ENCODE measurements around the gene BSN.

BSN gene

DNA sequence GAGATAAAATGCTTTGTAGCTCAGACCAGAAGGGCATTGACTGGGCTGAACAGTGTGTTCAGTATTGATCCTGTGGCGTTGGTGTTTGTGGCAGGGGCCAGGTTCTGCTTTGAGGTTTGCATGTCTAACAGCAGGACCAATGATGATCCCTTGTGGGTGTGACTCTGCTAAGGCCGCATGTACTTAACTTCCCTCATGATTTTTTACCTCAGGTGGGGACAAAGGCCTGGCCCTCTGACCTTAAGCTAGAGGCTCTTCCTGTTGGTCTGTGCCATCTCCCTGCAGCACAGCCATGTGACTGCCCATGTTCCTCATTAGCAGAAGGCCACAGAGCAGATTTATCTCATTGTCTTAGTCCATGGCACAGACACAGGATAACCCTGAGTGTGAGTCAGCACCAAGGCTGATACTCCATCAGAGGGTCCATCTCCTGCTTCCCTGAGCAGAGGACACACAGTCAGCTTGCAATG lies 34.3 kb upstream of the BSN start:
- no peaks in the 10 kb centered on the region for H3K27me3 ChIP-seq (ENCODE audit: control insufficient read depth, insufficient read depth, low read length, poor library complexity, severe bottlenecking)
- peak overlapping the region; percentile 3 for H3K27ac ChIP-seq (ENCODE audit: insufficient read depth, low read depth, low read length, poor library complexity, severe bottlenecking)
- peaks cover 15% of the 10 kb centered on the region for H3K36me3 ChIP-seq (ENCODE audit: control insufficient read depth, insufficient read depth, low read length)

DNA sequence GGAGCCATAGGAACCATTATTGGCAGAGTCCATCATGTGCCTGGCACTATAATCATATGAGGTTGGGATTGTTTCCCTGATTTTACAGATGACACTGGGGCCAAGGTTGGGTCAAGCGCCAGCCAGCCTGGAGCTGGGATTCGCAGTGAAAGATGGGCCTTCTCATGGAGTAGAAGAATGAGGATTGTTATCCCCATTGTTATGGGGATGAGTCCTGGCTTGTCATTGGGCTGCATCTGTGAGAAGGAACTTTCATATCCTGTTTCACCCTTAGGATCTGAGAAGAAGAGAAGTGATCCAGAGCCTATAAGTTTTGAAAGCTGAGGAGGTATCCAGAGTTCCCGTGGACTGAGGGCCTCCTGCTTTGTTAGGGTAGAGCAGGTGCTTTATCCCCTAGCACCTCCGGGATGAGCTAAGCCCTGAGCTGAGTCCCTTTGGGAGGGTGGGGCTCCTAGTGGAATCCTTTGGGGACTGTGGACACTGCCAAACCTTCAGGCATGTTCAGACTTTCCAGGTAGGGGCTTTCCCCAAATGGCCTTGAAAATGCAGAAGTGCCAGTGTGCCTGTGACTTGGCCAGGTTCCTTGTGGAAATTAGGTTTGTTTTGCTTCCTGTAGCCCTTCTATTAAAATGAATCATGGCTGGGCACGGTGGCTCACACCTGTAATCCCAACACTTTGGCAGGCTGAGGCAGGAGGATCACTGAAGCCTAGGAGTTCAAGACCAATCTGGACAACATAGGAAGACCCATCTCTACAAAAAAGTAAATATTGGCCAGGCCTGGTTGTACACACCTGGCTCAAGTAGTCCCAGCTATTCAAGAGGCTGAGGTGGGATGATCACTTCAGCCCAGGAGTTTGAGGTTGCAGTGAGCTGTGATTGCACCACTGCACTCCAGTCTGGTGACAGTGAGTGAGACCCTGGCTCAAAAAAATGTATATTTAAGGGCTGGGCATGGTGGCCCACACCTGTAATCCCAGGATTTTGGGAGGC lies 30.2 kb upstream of the BSN start:
- Histone ChIP-seq H3K9me3 (ENCODE audit: control insufficient read depth, low read length) (no peaks in the 10 kb centered on the region), H3K4me1 (ENCODE audit: control insufficient read depth, insufficient read depth, low read length) (peaks cover 10% of the 10 kb centered on the region), H3K4me3 (ENCODE audit: insufficient read depth, low read depth, low read length) (no peak overlapping the region), H3K27me3 (ENCODE audit: control insufficient read depth, insufficient read depth, low read length, poor library complexity, severe bottlenecking) (no peaks in the 10 kb centered on the region), H3K36me3 (ENCODE audit: control insufficient read depth, insufficient read depth, low read length) (peaks cover 5% of the 10 kb centered on the region), H3K27ac (ENCODE audit: insufficient read depth, low read depth, low read length, poor library complexity, severe bottlenecking) (no peak overlapping the region)
- WGBS, 2 experiments = 92 to 95% methylated on average over 5 of the region's 5 CpGs

More for the DNA sequence above, 34.3 kb upstream of the BSN start:
- WGBS, 2 experiments = 86 to 91% methylated on average over 2 of the region's 2 CpGs
- H3K4me1 ChIP-seq (ENCODE audit: control insufficient read depth, insufficient read depth, low read length) = peaks cover 13% of the 10 kb centered on the region
- H3K9me3 ChIP-seq (ENCODE audit: control insufficient read depth, low read length) = no peaks in the 10 kb centered on the region
- no peak overlapping the region for H3K4me3 ChIP-seq (ENCODE audit: insufficient read depth, low read depth, low read length)

DNA sequence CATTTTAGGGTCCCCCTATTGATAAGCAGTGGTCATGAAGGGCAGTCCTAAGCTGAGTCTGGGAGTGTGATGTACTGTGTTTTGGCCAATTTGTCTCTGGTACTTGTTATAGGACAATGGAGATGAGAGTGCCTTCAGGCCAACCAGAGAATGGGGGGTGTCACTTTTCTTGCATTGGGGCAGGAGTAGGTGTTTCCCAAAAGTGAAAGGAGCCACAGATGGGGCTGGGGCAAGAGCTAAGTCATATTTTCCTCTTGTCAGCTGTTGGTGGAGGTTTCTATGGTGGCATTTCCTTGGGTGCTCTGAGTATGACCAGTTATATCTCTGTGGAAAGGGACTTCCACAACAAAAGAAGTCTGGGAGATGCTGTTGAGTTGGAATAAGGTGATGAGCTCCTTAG lies 24.7 kb upstream of the BSN start:
- Histone ChIP-seq H3K27me3 (ENCODE audit: control insufficient read depth, insufficient read depth, low read length, poor library complexity, severe bottlenecking) (no peaks in the 10 kb centered on the region), H3K27ac (ENCODE audit: insufficient read depth, low read depth, low read length, poor library complexity, severe bottlenecking) (no peak overlapping the region), H3K4me3 (ENCODE audit: insufficient read depth, low read depth, low read length) (no peak overlapping the region), H3K4me1 (ENCODE audit: control insufficient read depth, insufficient read depth, low read length) (peaks cover 9% of the 10 kb centered on the region), H3K9me3 (ENCODE audit: control insufficient read depth, low read length) (no peaks in the 10 kb centered on the region), H3K36me3 (ENCODE audit: control insufficient read depth, insufficient read depth, low read length) (peaks cover 21% of the 10 kb centered on the region)

DNA sequence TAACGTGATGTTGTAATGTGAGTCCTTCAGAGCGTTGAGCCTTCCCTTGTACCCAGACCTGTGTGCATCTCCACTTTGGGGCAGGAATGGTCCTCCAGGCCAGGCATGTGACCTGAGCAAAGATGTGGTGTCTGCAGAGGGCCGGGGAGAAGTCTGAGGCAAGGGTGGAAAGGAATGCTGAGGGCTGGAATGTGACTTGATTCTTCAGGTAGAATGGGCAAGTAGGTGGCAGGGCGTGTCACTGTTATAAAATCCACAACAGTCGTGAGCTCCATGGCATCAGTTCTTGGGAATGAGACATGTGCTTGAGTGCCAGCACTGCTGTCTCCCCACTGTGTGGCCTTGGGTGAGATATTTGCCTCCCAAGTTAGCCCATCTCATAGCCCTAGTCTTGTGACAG lies 24.0 kb upstream of the BSN start:
- Histone ChIP-seq H3K27ac (ENCODE audit: insufficient read depth, low read depth, low read length, poor library complexity, severe bottlenecking) (no peak overlapping the region), H3K4me3 (ENCODE audit: insufficient read depth, low read depth, low read length) (no peak overlapping the region), H3K36me3 (ENCODE audit: control insufficient read depth, insufficient read depth, low read length) (peaks cover 21% of the 10 kb centered on the region), H3K4me1 (ENCODE audit: control insufficient read depth, insufficient read depth, low read length) (peaks cover 14% of the 10 kb centered on the region), H3K27me3 (ENCODE audit: control insufficient read depth, insufficient read depth, low read length, poor library complexity, severe bottlenecking) (no peaks in the 10 kb centered on the region), H3K9me3 (ENCODE audit: control insufficient read depth, low read length) (no peaks in the 10 kb centered on the region)
- WGBS, 2 experiments = 92 to 93% methylated on average over 5 of the region's 5 CpGs

DNA sequence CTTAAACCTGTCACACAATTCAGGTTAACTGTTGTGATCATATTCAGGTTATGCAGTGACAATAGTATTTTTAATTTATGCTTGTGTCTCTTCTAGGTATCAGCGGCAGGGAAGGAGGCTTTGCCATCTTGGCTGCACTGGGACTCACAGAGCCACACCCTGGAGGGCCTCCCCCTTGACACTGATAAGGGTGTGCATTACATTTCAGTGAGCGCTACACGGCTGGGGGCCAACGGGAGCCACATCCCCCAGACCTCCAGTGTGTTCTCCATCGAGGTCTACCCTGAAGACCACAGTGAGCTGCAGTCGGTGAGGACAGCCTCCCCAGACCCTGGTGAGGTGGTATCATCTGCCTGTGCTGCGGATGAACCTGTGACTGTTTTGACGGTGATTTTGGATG lies 23.6 kb upstream of the BSN start:
- H3K27ac ChIP-seq (ENCODE audit: insufficient read depth, low read depth, low read length, poor library complexity, severe bottlenecking) = no peak overlapping the region
- H3K4me3 ChIP-seq (ENCODE audit: insufficient read depth, low read depth, low read length) = no peak overlapping the region
- peaks cover 21% of the 10 kb centered on the region for H3K36me3 ChIP-seq (ENCODE audit: control insufficient read depth, insufficient read depth, low read length)
- WGBS, 2 experiments = 94 to 97% methylated on average over 8 of the region's 8 CpGs
- no peaks in the 10 kb centered on the region for H3K27me3 ChIP-seq (ENCODE audit: control insufficient read depth, insufficient read depth, low read length, poor library complexity, severe bottlenecking)
- H3K4me1 ChIP-seq (ENCODE audit: control insufficient read depth, insufficient read depth, low read length) = peaks cover 16% of the 10 kb centered on the region
- H3K9me3 ChIP-seq (ENCODE audit: control insufficient read depth, low read length) = no peaks in the 10 kb centered on the region

DNA sequence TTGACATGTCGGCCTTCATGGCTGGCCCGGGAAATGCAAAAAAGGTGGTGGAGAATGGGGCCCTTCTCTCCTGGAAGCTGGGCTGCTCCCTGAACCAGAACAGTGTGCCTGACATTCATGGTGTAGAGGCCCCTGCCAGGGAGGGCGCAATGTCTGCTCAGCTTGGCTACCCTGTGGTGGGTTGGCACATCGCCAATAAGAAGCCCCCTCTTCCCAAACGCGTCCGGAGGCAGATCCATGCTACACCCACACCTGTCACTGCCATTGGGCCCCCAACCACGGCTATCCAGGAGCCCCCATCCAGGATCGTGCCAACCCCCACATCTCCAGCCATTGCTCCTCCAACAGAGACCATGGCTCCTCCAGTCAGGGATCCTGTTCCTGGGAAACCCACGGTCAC lies 23.1 kb upstream of the BSN start:
- Histone ChIP-seq H3K4me3 (ENCODE audit: insufficient read depth, low read depth, low read length) (no peak overlapping the region), H3K27ac (ENCODE audit: insufficient read depth, low read depth, low read length, poor library complexity, severe bottlenecking) (no peak overlapping the region), H3K36me3 (ENCODE audit: control insufficient read depth, insufficient read depth, low read length) (peaks cover 21% of the 10 kb centered on the region), H3K9me3 (ENCODE audit: control insufficient read depth, low read length) (no peaks in the 10 kb centered on the region), H3K27me3 (ENCODE audit: control insufficient read depth, insufficient read depth, low read length, poor library complexity, severe bottlenecking) (no peaks in the 10 kb centered on the region), H3K4me1 (ENCODE audit: control insufficient read depth, insufficient read depth, low read length) (peaks cover 21% of the 10 kb centered on the region)
- WGBS, 2 experiments = 94 to 97% methylated on average over 10 of the region's 10 CpGs

DNA sequence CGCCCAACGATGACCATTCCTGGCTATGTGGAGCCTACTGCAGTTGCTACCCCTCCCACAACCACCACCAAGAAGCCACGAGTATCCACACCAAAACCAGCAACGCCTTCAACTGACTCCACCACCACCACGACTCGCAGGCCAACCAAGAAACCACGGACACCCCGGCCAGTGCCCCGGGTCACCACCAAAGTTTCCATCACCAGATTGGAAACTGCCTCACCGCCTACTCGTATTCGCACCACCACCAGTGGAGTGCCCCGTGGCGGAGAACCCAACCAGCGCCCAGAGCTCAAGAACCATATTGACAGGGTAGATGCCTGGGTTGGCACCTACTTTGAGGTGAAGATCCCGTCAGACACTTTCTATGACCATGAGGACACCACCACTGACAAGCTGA lies 22.6 kb upstream of the BSN start:
- no peaks in the 10 kb centered on the region for H3K27me3 ChIP-seq (ENCODE audit: control insufficient read depth, insufficient read depth, low read length, poor library complexity, severe bottlenecking)
- H3K27ac ChIP-seq (ENCODE audit: insufficient read depth, low read depth, low read length, poor library complexity, severe bottlenecking) = no peak overlapping the region
- WGBS, 2 experiments = 96 to 97% methylated on average over 16 of the region's 16 CpGs
- no peaks in the 10 kb centered on the region for H3K9me3 ChIP-seq (ENCODE audit: control insufficient read depth, low read length)
- H3K36me3 ChIP-seq (ENCODE audit: control insufficient read depth, insufficient read depth, low read length) = peaks cover 21% of the 10 kb centered on the region
- H3K4me3 ChIP-seq (ENCODE audit: insufficient read depth, low read depth, low read length) = no peak overlapping the region
- H3K4me1 ChIP-seq (ENCODE audit: control insufficient read depth, insufficient read depth, low read length) = peaks cover 23% of the 10 kb centered on the region

DNA sequence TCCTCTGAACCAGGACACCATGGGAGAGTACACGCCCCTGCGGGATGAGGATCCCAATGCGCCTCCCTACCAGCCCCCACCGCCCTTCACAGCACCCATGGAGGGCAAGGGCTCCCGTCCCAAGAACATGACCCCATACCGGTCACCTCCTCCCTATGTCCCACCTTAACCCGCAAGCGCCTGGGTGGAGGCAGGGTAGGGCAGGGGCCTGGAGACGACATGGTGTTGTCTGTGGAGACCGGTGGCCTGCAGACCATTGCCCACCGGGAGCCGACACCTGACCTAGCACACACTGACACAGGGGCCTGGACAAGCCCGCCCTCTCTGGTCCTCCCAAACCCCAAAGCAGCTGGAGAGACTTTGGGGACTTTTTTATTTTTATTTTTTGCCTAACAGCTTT lies 21.2 kb upstream of the BSN start:
- no peaks in the 10 kb centered on the region for H3K27me3 ChIP-seq (ENCODE audit: control insufficient read depth, insufficient read depth, low read length, poor library complexity, severe bottlenecking)
- peaks cover 21% of the 10 kb centered on the region for H3K36me3 ChIP-seq (ENCODE audit: control insufficient read depth, insufficient read depth, low read length)
- no peak overlapping the region for H3K4me3 ChIP-seq (ENCODE audit: insufficient read depth, low read depth, low read length)
- WGBS, 2 experiments = 94 to 97% methylated on average over 13 of the region's 13 CpGs
- H3K9me3 ChIP-seq (ENCODE audit: control insufficient read depth, low read length) = no peaks in the 10 kb centered on the region
- no peak overlapping the region for H3K27ac ChIP-seq (ENCODE audit: insufficient read depth, low read depth, low read length, poor library complexity, severe bottlenecking)
- peaks cover 23% of the 10 kb centered on the region for H3K4me1 ChIP-seq (ENCODE audit: control insufficient read depth, insufficient read depth, low read length)

DNA sequence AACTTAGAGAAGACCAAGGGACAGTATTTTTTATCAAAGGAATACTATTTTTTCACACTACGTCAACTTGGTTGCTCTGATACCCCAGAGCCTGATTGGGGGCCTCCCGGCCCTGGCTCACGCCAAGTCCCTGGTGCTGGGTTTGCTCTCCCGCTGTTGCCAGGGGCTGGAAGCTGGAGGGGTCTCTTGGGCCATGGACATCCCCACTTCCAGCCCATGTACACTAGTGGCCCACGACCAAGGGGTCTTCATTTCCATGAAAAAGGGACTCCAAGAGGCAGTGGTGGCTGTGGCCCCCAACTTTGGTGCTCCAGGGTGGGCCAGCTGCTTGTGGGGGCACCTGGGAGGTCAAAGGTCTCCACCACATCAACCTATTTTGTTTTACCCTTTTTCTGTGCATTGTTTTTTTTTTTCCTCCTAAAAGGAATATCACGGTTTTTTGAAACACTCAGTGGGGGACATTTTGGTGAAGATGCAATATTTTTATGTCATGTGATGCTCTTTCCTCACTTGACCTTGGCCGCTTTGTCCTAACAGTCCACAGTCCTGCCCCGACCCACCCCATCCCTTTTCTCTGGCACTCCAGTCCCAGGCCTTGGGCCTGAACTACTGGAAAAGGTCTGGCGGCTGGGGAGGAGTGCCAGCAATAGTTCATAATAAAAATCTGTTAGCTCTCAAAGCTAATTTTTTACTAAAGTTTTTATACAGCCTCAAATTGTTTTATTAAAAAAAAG lies 20.3 kb upstream of the BSN start:
- WGBS, 2 experiments = 88 to 95% methylated on average over 7 to 9 of the region's 9 CpGs
- no peak overlapping the region for H3K4me3 ChIP-seq (ENCODE audit: insufficient read depth, low read depth, low read length)
- H3K27ac ChIP-seq (ENCODE audit: insufficient read depth, low read depth, low read length, poor library complexity, severe bottlenecking) = no peak overlapping the region
- H3K36me3 ChIP-seq (ENCODE audit: control insufficient read depth, insufficient read depth, low read length) = peaks cover 21% of the 10 kb centered on the region
- H3K4me1 ChIP-seq (ENCODE audit: control insufficient read depth, insufficient read depth, low read length) = peaks cover 23% of the 10 kb centered on the region
- no peaks in the 10 kb centered on the region for H3K27me3 ChIP-seq (ENCODE audit: control insufficient read depth, insufficient read depth, low read length, poor library complexity, severe bottlenecking)
- H3K9me3 ChIP-seq (ENCODE audit: control insufficient read depth, low read length) = no peaks in the 10 kb centered on the region

Data from ectodermal cell (in vitro differentiated cells).